Measurements from ENCODE around the gene TIMM29. TPM values are rescaled to one million over a fixed set of nuclear protein-coding genes. Genes with fewer than 3 reads are reported as not detected.
"Not testable (repeated sequence)": the region's sequence is repeated elsewhere in the genome, so short reads cannot be mapped to it uniquely, and the experiment has no call there.

The TIMM29 gene
- total RNA-seq, 6 experiments from 2014 or later = 18.0 to 25.0 (median 20.6) TPM

DNA sequence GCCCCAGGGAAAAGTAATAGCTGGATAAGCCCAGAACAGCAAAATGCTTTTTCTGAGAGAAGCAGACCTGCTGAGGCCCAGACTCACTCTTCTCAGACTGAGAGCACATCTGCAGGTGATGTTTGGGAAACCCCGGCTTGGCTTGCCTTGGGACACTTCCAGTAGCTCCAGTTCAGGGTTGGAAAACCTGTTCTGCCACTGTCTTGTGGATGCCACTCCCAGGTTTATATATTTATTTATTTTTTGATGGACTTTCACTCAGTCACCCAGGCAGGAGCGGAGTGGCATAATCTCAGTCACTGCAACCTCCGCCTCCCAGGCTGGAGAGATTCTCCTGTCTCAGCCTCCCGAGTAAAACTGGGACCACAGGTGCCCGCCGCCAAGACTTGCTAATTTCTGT, 24.2 kb downstream of the TIMM29 start:
- Mint-ChIP-seq H3K36me3 (ENCODE audit: low read depth) (no peaks in the 10 kb centered on the region), H3K27ac (no peak overlapping the region), H3K27me3 (ENCODE audit: insufficient read depth) (no peaks in the 10 kb centered on the region; the same call in 1 of the 2 replicates), H3K9me3 (no peaks in the 10 kb centered on the region), H3K4me1 (ENCODE audit: low read depth) (peaks cover 7% of the 10 kb centered on the region), H3K4me3 (no peak overlapping the region)
- TF ChIP-seq, protein P1, sequence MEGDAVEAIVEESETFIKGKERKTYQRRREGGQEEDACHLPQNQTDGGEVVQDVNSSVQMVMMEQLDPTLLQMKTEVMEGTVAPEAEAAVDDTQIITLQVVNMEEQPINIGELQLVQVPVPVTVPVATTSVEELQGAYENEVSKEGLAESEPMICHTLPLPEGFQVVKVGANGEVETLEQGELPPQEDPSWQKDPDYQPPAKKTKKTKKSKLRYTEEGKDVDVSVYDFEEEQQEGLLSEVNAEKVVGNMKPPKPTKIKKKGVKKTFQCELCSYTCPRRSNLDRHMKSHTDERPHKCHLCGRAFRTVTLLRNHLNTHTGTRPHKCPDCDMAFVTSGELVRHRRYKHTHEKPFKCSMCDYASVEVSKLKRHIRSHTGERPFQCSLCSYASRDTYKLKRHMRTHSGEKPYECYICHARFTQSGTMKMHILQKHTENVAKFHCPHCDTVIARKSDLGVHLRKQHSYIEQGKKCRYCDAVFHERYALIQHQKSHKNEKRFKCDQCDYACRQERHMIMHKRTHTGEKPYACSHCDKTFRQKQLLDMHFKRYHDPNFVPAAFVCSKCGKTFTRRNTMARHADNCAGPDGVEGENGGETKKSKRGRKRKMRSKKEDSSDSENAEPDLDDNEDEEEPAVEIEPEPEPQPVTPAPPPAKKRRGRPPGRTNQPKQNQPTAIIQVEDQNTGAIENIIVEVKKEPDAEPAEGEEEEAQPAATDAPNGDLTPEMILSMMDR (IDR thresholded peaks at IDR 0.05) = no peak
- no peak for DNase-seq

DNA sequence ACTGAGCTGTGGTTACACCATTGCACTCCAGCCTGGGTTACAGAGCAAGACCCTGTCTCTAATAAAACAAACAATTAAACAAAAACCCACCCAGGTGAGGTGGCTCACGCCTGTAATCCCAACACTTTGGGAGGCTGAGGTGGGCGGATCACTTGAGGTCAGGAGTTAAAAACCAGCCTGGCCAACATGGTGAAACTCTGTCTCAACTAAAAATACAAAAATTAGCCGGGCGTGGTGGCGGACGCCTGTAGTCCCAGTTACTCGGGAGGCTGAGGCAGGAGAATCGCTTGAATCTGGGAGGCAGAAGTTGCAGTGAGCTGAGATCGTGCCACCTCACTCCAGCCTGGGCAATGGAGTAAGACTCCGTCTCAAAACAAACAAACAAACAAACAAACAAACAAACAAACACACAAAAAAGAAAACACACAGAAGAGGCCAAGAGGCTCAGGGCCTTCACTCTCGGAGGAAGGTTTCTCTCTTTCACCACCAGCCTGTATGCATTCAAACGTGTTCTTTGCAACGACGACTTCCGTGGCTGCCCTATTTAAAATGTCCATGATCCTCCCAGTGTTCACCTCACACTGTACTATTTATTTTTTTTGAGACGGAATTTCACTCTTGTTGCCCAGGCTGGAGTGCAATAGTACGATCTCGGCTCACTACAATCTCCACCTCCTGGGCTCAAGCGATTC, 30.8 kb downstream of the TIMM29 start:
- not testable (repeated sequence) for H3K27me3 Mint-ChIP-seq (ENCODE audit: insufficient read depth); DNase-seq; H3K9me3 Mint-ChIP-seq; H3K36me3 Mint-ChIP-seq (ENCODE audit: low read depth)
- H3K27ac Mint-ChIP-seq = peak overlapping the region; percentile 86; the same call in 1 of the 2 replicates
- H3K4me1 Mint-ChIP-seq (ENCODE audit: low read depth) = peaks cover 20% of the 10 kb centered on the region
- H3K4me3 Mint-ChIP-seq = peak overlapping the region; percentile 86; the same call in 1 of the 2 replicates

DNA sequence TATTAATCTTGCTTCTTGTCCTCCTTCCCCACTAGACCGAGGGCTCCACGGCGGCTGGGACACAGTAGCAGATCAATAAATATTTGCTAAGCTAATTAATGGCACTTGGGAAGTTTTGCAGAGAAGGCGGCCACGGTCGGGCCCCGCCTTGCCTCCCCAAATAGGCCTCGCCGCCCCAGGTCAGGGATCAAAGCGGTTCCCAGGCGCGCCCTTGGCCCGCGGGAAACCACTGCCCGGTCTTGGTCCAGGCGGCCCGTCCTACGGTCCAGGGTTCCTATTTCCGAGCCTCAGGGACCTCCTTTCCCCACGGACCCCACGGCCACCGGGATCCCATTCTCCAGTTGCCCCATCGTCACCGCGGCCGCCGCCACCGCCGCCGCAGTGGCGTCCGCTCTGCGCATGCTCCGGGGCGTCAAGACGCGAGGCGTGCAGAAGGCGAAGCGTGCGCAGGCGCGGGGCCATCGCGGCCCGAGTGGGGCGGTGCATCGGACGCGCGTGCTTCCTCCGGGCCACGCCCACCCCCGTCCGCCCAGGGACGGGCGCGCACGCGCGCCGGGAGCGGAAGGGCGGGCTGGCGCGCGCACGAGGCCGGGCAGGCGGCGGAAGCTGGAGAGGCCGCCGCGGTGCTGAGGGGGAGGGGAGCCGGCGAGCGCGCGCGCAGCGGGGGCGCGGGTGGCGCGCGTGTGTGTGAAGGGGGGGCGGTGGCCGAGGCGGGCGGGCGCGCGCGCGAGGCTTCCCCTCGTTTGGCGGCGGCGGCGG, 31.9 kb downstream of the TIMM29 start, which contains the start of gene SMARCA4:
SMARCA4 (plus strand) TSS at position 717 of the 759 bp plus-strand sequence. CDS start 23,122 bp downstream, outside the sequence.
- TF ChIP-seq, protein P1 (IDR thresholded peaks at IDR 0.05) = no peak
- Mint-ChIP-seq H3K9me3 (no peaks in the 10 kb centered on the region), H3K27ac (peak within 1 kb of the TSS; percentile 91), H3K36me3 (ENCODE audit: low read depth) (peaks cover 5% of the 10 kb centered on the region; the same call in 1 of the 2 replicates), H3K27me3 (ENCODE audit: insufficient read depth) (no peaks in the 10 kb centered on the region; the same call in 1 of the 2 replicates), H3K4me1 (ENCODE audit: low read depth) (peaks cover 22% of the 10 kb centered on the region), H3K4me3 (peak within 1 kb of the TSS; percentile 94)
- peak; percentile 92 for DNase-seq

DNA sequence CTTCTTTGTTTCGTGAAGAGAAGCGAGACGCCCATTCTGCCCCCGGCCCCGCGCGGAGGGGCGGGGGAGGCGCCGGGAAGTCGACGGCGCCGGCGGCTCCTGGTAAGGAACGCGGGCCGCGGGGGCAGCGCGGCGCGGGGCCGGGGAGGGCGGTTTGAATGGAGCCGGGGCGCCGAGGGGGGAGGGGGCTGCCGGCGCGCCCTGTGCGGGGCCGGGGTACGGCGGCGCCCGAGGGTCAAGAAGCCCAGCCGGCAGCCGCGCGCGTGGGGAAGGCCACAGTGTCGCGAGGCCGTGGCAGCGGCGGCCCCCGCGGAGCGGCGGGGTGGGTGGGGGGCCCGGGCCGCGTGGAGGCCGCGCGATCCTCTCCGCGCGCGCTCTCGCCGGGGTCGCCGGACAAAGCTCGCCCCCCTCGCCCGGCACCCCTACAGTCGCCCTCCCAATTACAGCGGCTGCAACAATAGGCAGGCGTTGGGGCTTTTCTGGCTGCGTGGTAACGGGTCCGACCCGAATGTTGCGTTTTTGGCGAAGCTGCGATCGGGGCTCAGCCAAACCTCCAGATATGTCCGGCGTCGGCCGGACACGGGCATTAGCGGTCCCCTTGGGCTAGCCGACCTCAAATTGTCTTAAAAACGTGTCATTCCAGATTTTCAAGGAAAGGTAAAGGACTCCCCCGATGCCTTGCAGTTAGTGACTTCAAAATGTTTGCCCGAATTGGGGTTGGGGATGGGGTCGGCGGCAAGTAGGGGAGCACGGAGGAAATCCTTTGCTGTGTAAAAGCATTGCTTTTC, 32.7 kb downstream of the TIMM29 start:
- Mint-ChIP-seq H3K4me1 (ENCODE audit: low read depth) (peaks cover 25% of the 10 kb centered on the region), H3K27ac (peak overlapping the region; percentile 91), H3K4me3 (peak overlapping the region; percentile 94), H3K9me3 (no peaks in the 10 kb centered on the region), H3K27me3 (ENCODE audit: insufficient read depth) (no peaks in the 10 kb centered on the region; the same call in 1 of the 2 replicates), H3K36me3 (ENCODE audit: low read depth) (peaks cover 5% of the 10 kb centered on the region; the same call in 1 of the 2 replicates)
- TF ChIP-seq, protein P1 (IDR thresholded peaks at IDR 0.05) = no peak
- DNase-seq = no peak

DNA sequence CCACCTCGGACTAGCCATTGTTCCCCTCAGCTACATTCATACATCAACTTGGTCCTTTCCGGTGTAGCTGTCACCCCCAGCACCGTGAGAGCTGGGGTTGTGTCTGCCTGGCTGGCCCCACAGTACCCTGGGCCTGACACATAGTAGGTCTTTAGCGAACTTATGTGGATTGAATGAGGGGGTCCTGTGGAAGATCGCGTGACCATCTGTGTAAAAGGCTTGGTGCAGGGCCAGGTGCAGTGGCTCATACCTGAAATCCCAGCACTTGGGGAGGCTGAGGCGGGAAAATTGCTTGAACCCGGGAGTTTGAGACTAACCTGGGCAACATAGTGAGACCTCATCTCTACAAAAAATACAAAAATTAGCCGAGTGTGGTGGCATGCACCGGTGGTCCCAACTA, 34.3 kb downstream of the TIMM29 start:
- Mint-ChIP-seq H3K27ac (no peak overlapping the region; the same call in 1 of the 2 replicates), H3K9me3 (no peaks in the 10 kb centered on the region), H3K4me3 (peak overlapping the region; percentile 94), H3K4me1 (ENCODE audit: low read depth) (peaks cover 31% of the 10 kb centered on the region), H3K36me3 (ENCODE audit: low read depth) (peaks cover 9% of the 10 kb centered on the region; the same call in 1 of the 2 replicates), H3K27me3 (ENCODE audit: insufficient read depth) (no peaks in the 10 kb centered on the region; the same call in 1 of the 2 replicates)
- DNase-seq = no peak
- TF ChIP-seq, protein P1 (IDR thresholded peaks at IDR 0.05) = no peak

Measured in HFFc6 (cell line).